Activated naive CD4-positive, alpha-beta T cell treated with anti-CD3 and anti-CD28 coated beads for 36 hours (primary cell): ENCODE results near the gene RAET1E. TPM values are rescaled to one million over a fixed set of nuclear protein-coding genes. Genes with fewer than 3 reads are reported as not detected.
"Not testable (repeated sequence)": the region's sequence is repeated elsewhere in the genome, so short reads cannot be mapped to it uniquely, and the experiment has no call there.

ENCODE experiments used
- CTCF ChIA-PET: fragments of 350-600 bp; sonication (Branson Sonifier 250); formaldehyde crosslinking; loops from one replicate; lab custom pipeline; 2021; ENCODE audit warnings: antibody characterized with exemption; lab: Charles Lee
- DNase-seq: peaks from one replicate; pipeline ENCODE4 v3.0.0-alpha.2; 2020
- H3K27ac Mint-ChIP-seq: one replicate; pipeline ENCODE4 v1.8.0; 2021; ENCODE audit warnings: mild to moderate bottlenecking, mixed read lengths
- H3K27me3 Mint-ChIP-seq: one replicate; pipeline ENCODE4 v1.8.0; 2021; ENCODE audit warnings: low read depth, mixed read lengths
- H3K36me3 Mint-ChIP-seq: one replicate; pipeline ENCODE4 v1.8.0; 2021; ENCODE audit warnings: low read depth, mixed read lengths
- H3K4me1 Mint-ChIP-seq: one replicate; pipeline ENCODE4 v1.8.0; 2021; ENCODE audit warnings: low read depth, mixed read lengths
- H3K4me3 Mint-ChIP-seq: one replicate; pipeline ENCODE4 v1.8.0; 2021; ENCODE audit warnings: mild to moderate bottlenecking, moderate library complexity, mixed read lengths
- H3K9me3 Mint-ChIP-seq: one replicate; pipeline ENCODE4 v1.8.0; 2021; ENCODE audit warnings: mixed read lengths
- intact Hi-C: fragments of 100-400 bp; cut with micrococcal nuclease; formaldehyde crosslinking; loops from one replicate; pipeline ENCODE4 v1.15.1; 2023
- total RNA-seq, 2 experiments: library from RNA; stranded (reverse); gene quantifications; one replicate each; pipeline ENCODE4 v1.2.3, GENCODE V29; 2021

Gene RAET1E
- total RNA-seq, 2 experiments from 2014 or later = not detected

DNA sequence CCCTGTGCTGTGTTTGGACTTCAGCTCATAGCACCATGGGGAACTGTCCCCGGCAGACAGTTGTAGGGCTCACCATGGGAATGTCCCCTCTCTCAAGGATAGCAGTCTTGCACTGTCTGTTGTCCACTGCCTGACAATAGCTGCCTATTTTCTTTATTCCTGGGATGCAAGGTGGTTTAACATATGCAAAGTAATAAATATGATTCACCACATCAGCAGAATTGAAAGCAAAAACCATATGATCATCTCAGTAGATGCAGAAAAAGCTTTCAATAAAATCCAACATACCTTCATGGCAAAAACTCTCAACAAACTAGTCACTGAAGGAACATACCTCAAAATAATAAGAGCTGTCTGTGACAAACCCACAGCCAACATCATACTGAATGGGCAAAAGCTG, 20.3 kb downstream of the RAET1E start:
- intact Hi-C loops = no loop called here
- Mint-ChIP-seq H3K9me3 (no peaks in the 10 kb centered on the region), H3K27ac (no peak overlapping the region), H3K27me3 (peaks cover 15% of the 10 kb centered on the region), H3K4me3 (no peak overlapping the region), H3K4me1 (no peaks in the 10 kb centered on the region), H3K36me3 (no peaks in the 10 kb centered on the region)
- CTCF ChIA-PET = interaction anchor here (0.6 to 1.4 kb wide), 3 partner anchors 8 to 134 kb away, joined by 3 to 6 read pairs (median 3); no protein-coding TSS in a partner anchor
- no peak for DNase-seq

- CTCF ChIA-PET = no interaction called here
- Mint-ChIP-seq H3K27ac (no peak overlapping the region), H3K27me3 (peaks cover 15% of the 10 kb centered on the region), H3K4me1 (no peaks in the 10 kb centered on the region), H3K36me3 (no peaks in the 10 kb centered on the region), H3K9me3 (no peaks in the 10 kb centered on the region), H3K4me3 (no peak overlapping the region)
- no peak for DNase-seq
- intact Hi-C loops = no loop called here
Observed at GRCh38 chr6:149876241-149876933, 21.5 kb downstream of the RAET1E start.

GRCh38 chr6:149872233-149872632, 25.7 kb downstream of the RAET1E start:
- no peak overlapping the region for H3K4me3 Mint-ChIP-seq
- CTCF ChIA-PET = no interaction called here
- H3K27me3 Mint-ChIP-seq = peaks cover 3% of the 10 kb centered on the region
- DNase-seq = no peak
- intact Hi-C loops = no loop called here
- H3K9me3 Mint-ChIP-seq = no peaks in the 10 kb centered on the region
- H3K27ac Mint-ChIP-seq = no peak overlapping the region
- no peaks in the 10 kb centered on the region for H3K36me3 Mint-ChIP-seq
- H3K4me1 Mint-ChIP-seq = no peaks in the 10 kb centered on the region

- no peak overlapping the region for H3K4me3 Mint-ChIP-seq
- no peaks in the 10 kb centered on the region for H3K36me3 Mint-ChIP-seq
- no peaks in the 10 kb centered on the region for H3K27me3 Mint-ChIP-seq
- CTCF ChIA-PET = interaction anchor here (1.2 kb wide), 1 partner anchor 29 kb away, joined by 4 read pairs; no protein-coding TSS in a partner anchor
- DNase-seq = no peak
- no peaks in the 10 kb centered on the region for H3K9me3 Mint-ChIP-seq
- no peaks in the 10 kb centered on the region for H3K4me1 Mint-ChIP-seq
- intact Hi-C loops = no loop called here
- no peak overlapping the region for H3K27ac Mint-ChIP-seq
Observed at GRCh38 chr6:149871182-149871581, 26.7 kb downstream of the RAET1E start.

DNA sequence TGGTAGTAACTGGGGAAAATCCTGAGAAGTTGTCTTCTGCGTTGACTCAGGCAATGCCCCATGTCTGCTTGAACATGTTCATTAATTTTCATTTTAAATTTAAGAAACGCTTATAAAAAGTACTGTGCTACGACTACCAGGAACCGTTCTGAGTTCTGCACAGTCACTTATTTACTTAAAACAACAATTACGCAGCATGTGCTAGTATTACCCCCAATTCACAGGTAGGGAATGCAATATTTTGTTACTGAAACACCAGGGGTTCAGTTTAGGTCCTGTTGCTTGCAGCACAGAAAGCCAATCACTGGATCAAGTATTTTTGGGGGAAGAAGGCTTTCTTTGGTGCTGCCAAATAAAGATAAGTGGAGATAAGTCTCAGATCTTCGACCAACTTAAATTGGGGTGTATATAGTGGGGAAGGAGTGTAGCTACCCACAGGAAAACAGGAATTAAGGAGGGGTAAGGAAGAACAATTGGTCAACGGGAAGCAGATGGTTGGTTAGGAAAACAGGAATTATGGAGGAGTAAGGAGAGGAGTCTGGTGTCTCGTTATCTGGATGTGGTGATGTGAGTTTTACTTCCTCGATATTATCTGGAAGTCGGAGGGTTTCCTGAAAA, 28.5 kb downstream of the RAET1E start:
- H3K27ac Mint-ChIP-seq = no peak overlapping the region
- intact Hi-C loops = no loop called here

DNA sequence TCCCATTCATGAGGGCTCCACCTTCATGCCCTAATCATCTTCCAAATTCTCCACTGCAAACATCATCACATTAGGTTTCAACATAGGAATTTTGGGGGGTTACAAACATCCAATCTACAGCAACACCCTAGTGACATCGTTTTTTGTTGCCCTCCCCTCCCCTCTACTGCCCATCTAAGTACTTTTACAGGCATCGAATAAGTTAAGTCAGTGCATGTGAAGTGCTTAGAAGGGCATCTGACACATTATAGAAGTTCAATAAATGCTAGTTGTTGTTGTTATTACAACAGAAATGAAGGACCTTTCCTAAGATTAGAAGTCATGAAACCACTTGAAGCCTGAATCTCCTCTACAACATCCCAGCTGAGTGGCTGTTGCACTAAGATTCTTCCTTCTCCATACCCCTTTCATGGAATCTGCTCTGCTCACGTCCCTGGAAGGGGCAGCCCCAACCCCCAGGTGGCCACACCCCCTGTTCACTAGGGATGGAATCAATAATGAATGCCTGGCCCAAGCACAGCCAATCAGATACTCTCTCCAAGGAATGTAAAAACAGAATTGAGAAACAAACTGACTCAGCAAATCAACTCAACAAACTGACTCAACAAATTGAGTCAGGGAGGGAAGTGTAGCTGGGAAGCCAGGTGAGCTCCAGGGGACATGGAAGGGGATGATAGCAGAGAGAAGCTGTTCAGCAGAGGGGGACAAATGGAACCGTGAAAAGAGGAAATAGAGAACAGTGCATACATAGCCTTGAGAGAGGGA, 29.9 kb downstream of the RAET1E start:
- no peaks in the 10 kb centered on the region for H3K36me3 Mint-ChIP-seq
- intact Hi-C loops = no loop called here
- no peaks in the 10 kb centered on the region for H3K27me3 Mint-ChIP-seq
- no peak for DNase-seq
- H3K27ac Mint-ChIP-seq = no peak overlapping the region
- H3K4me1 Mint-ChIP-seq = peaks cover 2% of the 10 kb centered on the region
- H3K4me3 Mint-ChIP-seq = no peak overlapping the region
- no peaks in the 10 kb centered on the region for H3K9me3 Mint-ChIP-seq
- CTCF ChIA-PET = no interaction called here

More for the DNA sequence above, 28.5 kb downstream of the RAET1E start:
- Mint-ChIP-seq H3K4me3 (no peak overlapping the region), H3K9me3 (no peaks in the 10 kb centered on the region), H3K27me3 (no peaks in the 10 kb centered on the region), H3K4me1 (peaks cover 2% of the 10 kb centered on the region), H3K36me3 (no peaks in the 10 kb centered on the region)
- DNase-seq = no peak
- CTCF ChIA-PET = interaction anchor here (0.9 kb wide), 1 partner anchor 34 kb away, joined by 3 read pairs; no protein-coding TSS in a partner anchor

DNA sequence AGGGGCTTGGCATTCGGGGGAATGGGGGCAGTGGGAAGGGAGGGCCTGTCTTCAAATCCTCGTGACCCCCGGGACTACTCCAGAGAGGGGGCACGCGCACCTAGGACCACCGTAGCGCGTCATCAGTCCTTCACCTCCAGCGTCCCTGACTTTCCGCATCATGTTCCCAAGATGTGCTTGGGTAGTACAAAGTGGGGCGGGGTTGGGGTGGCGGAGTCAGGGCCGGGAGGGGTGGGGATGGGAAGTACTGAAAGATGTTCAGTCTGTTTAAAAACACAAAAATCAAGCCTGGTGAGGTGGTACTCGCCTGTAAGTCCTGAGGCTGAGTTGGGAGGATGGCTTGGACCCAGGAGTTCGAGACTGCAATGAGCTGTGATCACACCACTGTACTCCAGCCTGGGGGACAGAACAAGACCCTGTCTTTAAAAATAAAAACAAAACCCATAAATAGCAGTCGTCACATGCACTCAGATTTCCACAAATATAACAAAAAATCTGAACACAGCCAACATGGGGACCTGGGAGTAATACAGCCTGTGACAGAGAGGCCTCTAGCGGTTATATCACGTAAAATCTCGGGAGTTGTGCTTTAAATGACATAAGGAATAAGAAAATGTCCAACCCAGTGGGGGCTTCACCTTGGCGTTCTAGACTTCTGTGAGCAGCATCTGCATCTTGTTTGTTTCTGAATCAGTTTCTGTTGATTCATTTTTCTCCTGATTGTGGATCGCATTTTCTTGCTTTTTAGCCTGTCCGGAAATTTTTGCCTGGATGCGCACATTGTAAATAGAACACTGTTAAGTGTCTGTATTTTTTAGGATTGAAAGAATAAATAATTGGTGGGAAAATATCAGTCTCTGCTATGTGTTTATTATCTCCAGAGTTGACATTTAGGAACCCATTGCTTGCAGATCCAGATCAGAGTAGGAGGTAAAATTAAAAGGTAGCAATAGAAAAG, 33.1 kb downstream of the RAET1E start:
- CTCF ChIA-PET = interaction anchor here (0.6 to 2.6 kb wide), 12 partner anchors 18 to 221 kb away, joined by 3 to 12 read pairs (median 4); no protein-coding TSS in a partner anchor
- DNase-seq = peak; percentile 58
- H3K4me3 Mint-ChIP-seq = peak overlapping the region; percentile 55
- H3K4me1 Mint-ChIP-seq = peaks cover 6% of the 10 kb centered on the region
- H3K36me3 Mint-ChIP-seq = no peaks in the 10 kb centered on the region
- intact Hi-C loops = loop anchor here (1.0 to 5.0 kb wide), 12 partner anchors 25 to 836 kb away; partner anchors contain the start of genes PCMT1, PPIL4, RAET1G and ZC3H12D
- H3K27me3 Mint-ChIP-seq = peaks cover 12% of the 10 kb centered on the region
- no peak overlapping the region for H3K27ac Mint-ChIP-seq
- no peaks in the 10 kb centered on the region for H3K9me3 Mint-ChIP-seq

DNA sequence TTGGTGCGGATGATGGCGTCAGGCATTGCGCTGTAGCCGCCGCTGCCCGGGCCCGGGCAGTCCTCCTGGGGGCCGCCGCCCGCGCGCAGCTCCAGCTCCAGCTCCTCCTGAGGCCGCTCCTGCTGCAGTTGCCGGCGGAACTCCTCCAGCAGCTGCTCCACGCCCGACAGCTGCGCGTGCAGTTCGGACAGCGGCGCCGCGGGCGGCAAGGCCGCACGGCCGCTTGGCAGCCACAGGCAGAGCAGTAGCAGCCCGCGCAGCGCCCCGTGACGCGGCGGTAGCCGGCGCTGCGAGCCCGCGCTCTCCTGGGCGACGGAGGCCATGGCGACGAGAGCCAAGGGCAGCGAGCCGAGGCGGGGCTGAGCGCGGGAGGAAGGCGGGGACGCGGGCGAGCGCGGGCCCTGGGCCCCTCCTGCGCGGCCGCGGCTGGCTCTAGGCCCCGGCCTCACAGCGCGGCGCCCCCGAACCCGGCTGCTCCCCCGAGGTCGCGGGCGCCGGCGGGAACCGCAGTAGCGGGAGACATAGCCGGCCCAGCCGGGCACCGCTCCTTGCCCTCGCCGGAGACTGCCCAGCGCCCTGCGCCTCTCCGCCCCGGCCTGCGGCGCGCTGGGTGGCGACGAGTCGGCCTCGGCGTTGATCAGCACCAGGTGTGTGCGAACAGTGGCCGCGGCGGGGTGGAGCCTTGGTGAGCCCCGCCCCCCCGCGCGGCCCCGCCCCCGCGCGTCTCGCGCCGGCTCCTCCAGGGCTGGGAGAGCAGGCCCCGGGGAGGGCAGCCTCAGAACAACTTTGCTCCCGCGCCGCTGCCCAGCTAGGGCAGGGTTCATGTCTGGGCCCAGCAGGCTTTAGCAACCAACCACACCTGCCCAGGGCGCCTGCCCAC, 34.0 kb downstream of the RAET1E start, which contains the start of gene LRP11:
Gene LRP11 (minus strand): TSS at position 662 of the 880 bp plus-strand sequence. CDS start 339 bp downstream, at position 323.
- intact Hi-C loops = loop anchor here (1.0 to 5.0 kb wide), 10 partner anchors 12 to 835 kb away; partner anchors contain the start of genes PCMT1, PPIL4, RAET1G and ZC3H12D
- Mint-ChIP-seq H3K4me1 (peaks cover 6% of the 10 kb centered on the region), H3K4me3 (peak within 1 kb of the TSS; percentile 80), H3K36me3 (no peaks in the 10 kb centered on the region), H3K9me3 (no peaks in the 10 kb centered on the region), H3K27ac (no peak within 1 kb of the TSS), H3K27me3 (peaks cover 12% of the 10 kb centered on the region)
- peak; percentile 80 for DNase-seq
- CTCF ChIA-PET = interaction anchor here (0.6 to 1.2 kb wide), 4 partner anchors 23 to 141 kb away, joined by 3 to 4 read pairs (median 4); no protein-coding TSS in a partner anchor

DNA sequence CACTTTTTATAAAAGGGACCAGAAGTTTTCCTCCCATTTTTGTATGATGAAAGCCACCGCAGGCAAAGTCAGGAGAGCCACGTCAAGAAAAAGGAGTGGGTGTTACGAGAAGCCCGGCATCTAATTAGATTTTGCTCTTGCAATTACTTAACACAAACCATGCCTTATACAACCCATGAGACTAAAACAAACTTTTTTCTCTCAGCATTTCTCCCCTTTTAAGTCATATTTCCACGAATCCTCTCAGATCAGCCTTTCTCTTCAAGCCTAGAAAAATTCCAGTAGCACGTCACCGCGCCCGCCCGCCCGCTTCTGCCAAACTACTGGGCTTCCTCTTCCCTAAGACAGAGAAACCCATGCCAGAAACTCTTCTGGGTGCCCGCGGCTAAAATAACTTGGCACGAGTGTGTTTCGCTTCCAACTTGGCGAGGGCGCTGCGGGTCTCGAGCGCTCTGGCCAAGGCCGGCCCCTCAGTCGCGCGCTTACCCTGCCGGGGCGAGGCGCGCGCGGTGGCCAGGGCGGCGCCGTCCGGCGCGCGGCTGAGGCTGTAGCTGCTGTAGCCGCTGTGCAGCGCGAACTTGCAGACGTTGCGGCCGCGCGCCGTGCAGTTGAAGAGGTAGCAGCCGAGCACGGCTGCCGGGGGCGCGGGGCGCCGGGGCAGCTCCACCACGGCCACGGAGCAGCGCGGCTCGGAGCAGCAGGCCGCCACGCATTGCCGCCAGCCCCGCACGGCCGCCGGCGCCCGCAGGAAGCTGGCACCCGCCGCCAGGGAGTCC, 34.8 kb downstream of the RAET1E start:
- H3K27me3 Mint-ChIP-seq = peaks cover 12% of the 10 kb centered on the region
- peak overlapping the region; percentile 19 for H3K27ac Mint-ChIP-seq
- peak; percentile 41 for DNase-seq
- peak overlapping the region; percentile 80 for H3K4me3 Mint-ChIP-seq
- no peaks in the 10 kb centered on the region for H3K9me3 Mint-ChIP-seq
- H3K36me3 Mint-ChIP-seq = no peaks in the 10 kb centered on the region
- H3K4me1 Mint-ChIP-seq = peaks cover 6% of the 10 kb centered on the region
- CTCF ChIA-PET = interaction anchor here (0.7 kb wide), 1 partner anchor 22 kb away, joined by 3 read pairs; no protein-coding TSS in a partner anchor
- intact Hi-C loops = loop anchor here (1.0 to 5.0 kb wide), 3 partner anchors 11 to 376 kb away; partner anchors contain the start of gene ZC3H12D

DNA sequence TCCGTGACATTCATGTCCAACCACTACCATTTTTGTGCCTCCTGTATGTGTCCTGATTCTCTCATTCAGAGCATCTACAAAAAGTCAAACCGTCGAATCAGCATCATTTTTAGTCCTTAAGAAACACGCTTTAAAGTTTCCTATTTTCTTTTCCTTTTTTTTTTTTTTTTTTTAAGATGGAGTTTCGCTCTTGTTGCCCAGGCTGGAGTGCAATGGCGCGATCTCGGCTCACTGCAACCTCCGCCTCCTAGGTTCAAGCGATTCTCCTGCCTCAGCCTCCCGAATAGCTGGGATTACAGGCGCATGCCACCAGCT, 35.5 kb downstream of the RAET1E start:
- CTCF ChIA-PET = interaction anchor here (0.6 to 1.4 kb wide), 2 partner anchors 28 to 63 kb away, joined by 3 read pairs; no protein-coding TSS in a partner anchor
- not testable (repeated sequence) for H3K36me3 Mint-ChIP-seq, H3K27ac Mint-ChIP-seq, H3K9me3 Mint-ChIP-seq, DNase-seq, H3K4me1 Mint-ChIP-seq
- Mint-ChIP-seq H3K4me3 (peak overlapping the region; percentile 80), H3K27me3 (peaks cover 12% of the 10 kb centered on the region)
- intact Hi-C loops = loop anchor here (5.0 kb wide), 2 partner anchors 145 to 375 kb away; partner anchors contain the start of gene ZC3H12D
